Osteoblast (primary cell): ENCODE results near the gene RAI1. TPM values are rescaled to one million over a fixed set of nuclear protein-coding genes. Genes with fewer than 3 reads are reported as not detected.
A peak's percentile ranks its signal among the peaks of the same experiment; 100 is the strongest.

ENCODE experiments used
- DNase-seq: peaks from one replicate; pipeline ENCODE4 v3.0.0; 2011; ENCODE audit warnings: low spot score, mixed read lengths; ENCODE audit not compliant: insufficient read length; ENCODE audit errors: missing footprints
- H2AFZ ChIP-seq: 2 replicates; pipeline ENCODE4 v1.6.0; 2011; ENCODE audit warnings: mild to moderate bottlenecking, low read length
- H3K27ac ChIP-seq: 2 replicates; pipeline ENCODE4 v1.5.1; 2011; ENCODE audit warnings: mild to moderate bottlenecking, low read depth, low read length, moderate library complexity
- H3K27me3 ChIP-seq: 2 replicates; pipeline ENCODE4 v1.6.0; 2012; ENCODE audit warnings: mild to moderate bottlenecking, control low read depth, inconsistent platforms, low read length, moderate library complexity; ENCODE audit not compliant: insufficient read depth
- H3K36me3 ChIP-seq: 2 replicates; pipeline ENCODE4 v1.5.1; 2011; ENCODE audit warnings: mild to moderate bottlenecking, low read length, control low read depth, moderate library complexity; ENCODE audit not compliant: insufficient read depth
- H3K4me1 ChIP-seq: 2 replicates; pipeline ENCODE4 v1.5.1; 2011; ENCODE audit warnings: mild to moderate bottlenecking, low read length, control low read depth, moderate library complexity; ENCODE audit not compliant: insufficient read depth
- H3K4me2 ChIP-seq: 2 replicates; pipeline ENCODE4 v1.6.0; 2011; ENCODE audit warnings: mild to moderate bottlenecking, low read length; ENCODE audit not compliant: insufficient read depth
- H3K4me3 ChIP-seq: fragments of 200-600 bp; sonication (generic); 3 replicates; pipeline ENCODE4 v1.5.1; 2012; ENCODE audit warnings: mild to moderate bottlenecking, low read length, inconsistent platforms; ENCODE audit not compliant: insufficient read depth
- H3K79me2 ChIP-seq: 2 replicates; pipeline ENCODE4 v1.6.0; 2012; ENCODE audit warnings: mild to moderate bottlenecking, low read length, control low read depth, inconsistent platforms; ENCODE audit not compliant: insufficient read depth
- H3K9me3 ChIP-seq: 2 replicates; pipeline ENCODE4 v1.5.1; 2011; ENCODE audit warnings: low read depth, low read length, control low read depth
- H4K20me1 ChIP-seq: 2 replicates; pipeline ENCODE4 v1.6.0; 2012; ENCODE audit warnings: mild to moderate bottlenecking, low read length, control low read depth; ENCODE audit not compliant: insufficient read depth
- total RNA-seq: library from RNA; depleted of rRNA; stranded (reverse); fragments of >200 nt; gene quantifications from 2 replicates; pipeline ENCODE4 v1.2.3, GENCODE V29; 2012
- TF ChIP-seq, protein P1 (sequence below): IDR thresholded peaks from 2 replicates; pipeline ENCODE4 v1.5.1; 2011; ENCODE audit warnings: mild to moderate bottlenecking, low read depth, low read length, moderate library complexity; ENCODE audit errors: extremely low read depth

RAI1 gene
- total RNA-seq, 1 donor = 15.6 TPM

DNA sequence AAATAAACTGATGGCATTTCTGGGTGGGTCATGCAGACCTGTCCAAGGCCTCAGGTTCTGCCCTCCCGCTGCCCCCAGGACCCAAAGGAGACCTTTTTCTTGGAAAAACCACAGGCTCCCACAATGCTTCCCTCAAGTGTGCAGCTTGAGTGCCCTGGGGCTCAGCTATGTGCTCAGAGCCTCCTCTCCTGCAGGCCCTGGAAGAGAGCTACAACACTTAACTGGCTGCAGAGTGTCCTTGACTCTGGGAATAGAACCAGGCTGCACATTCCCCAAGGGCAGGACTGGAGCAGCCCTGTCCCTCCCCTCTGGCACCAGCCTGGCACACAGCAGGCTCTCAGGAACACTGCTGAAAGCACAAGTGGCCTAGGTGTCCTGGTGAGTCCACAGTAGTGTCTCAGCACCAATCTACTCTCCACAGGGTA is 160.4 kb downstream of the RAI1 start:
- TF ChIP-seq, protein P1, sequence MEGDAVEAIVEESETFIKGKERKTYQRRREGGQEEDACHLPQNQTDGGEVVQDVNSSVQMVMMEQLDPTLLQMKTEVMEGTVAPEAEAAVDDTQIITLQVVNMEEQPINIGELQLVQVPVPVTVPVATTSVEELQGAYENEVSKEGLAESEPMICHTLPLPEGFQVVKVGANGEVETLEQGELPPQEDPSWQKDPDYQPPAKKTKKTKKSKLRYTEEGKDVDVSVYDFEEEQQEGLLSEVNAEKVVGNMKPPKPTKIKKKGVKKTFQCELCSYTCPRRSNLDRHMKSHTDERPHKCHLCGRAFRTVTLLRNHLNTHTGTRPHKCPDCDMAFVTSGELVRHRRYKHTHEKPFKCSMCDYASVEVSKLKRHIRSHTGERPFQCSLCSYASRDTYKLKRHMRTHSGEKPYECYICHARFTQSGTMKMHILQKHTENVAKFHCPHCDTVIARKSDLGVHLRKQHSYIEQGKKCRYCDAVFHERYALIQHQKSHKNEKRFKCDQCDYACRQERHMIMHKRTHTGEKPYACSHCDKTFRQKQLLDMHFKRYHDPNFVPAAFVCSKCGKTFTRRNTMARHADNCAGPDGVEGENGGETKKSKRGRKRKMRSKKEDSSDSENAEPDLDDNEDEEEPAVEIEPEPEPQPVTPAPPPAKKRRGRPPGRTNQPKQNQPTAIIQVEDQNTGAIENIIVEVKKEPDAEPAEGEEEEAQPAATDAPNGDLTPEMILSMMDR = no peak
- H3K4me1 ChIP-seq = peaks cover 38% of the 10 kb centered on the region
- no peaks in the 10 kb centered on the region for H3K9me3 ChIP-seq

DNA sequence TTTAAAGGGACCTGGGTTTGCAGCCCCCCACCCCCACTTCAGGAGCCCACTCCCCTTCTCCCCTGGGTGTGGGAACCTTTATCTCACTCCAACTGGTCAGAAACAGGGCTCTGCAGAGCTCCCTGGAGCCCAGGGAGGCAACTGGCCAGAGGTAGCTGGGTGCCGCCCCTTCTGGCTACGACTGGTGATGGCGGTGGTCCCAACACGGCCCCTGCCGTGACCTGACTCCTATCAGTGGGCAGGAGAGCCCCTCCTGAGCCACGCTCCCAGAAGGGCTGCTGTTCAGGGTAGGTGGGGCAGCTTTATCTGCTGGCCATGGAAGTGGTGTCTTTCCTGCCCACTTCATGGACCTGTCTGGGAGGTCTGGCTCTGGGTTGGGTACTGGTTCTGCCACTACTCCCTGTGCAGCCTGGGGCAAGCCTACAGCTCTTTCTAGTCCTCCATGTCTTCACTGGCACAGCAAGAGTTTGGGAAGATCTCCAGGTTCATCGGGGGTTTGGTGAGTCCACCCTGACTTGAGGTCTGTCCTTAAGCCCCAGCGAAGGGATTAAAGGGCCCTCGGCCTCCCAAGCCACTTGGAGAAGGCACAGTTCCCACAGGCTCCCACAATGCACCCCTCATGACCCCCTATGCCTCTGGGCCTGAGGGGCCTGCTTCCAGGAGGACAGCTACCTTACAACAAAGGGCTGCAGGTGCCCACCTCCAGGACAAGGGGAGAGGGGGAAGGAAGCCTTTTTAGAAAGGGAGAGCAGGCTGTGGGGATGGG is 161.0 kb downstream of the RAI1 start:
- Histone ChIP-seq H3K4me2 (no peak overlapping the region), H3K9me3 (no peaks in the 10 kb centered on the region), H3K27ac (no peak overlapping the region), H2AFZ (no peak overlapping the region), H3K27me3 (no peaks in the 10 kb centered on the region), H3K4me3 (no peak overlapping the region), H4K20me1 (no peaks in the 10 kb centered on the region), H3K36me3 (peaks cover 9% of the 10 kb centered on the region), H3K79me2 (no peaks in the 10 kb centered on the region), H3K4me1 (peaks cover 34% of the 10 kb centered on the region)
- peak; percentile 80 for DNase-seq
- TF ChIP-seq, protein P1 = no peak

More for the DNA sequence above, 160.4 kb downstream of the RAI1 start:
- Histone ChIP-seq H3K36me3 (peaks cover 5% of the 10 kb centered on the region), H3K27me3 (no peaks in the 10 kb centered on the region), H3K4me2 (no peak overlapping the region), H3K4me3 (no peak overlapping the region), H4K20me1 (no peaks in the 10 kb centered on the region), H3K79me2 (no peaks in the 10 kb centered on the region), H3K27ac (peak overlapping the region; percentile 96), H2AFZ (no peak overlapping the region)
- peak; percentile 90 for DNase-seq

DNA sequence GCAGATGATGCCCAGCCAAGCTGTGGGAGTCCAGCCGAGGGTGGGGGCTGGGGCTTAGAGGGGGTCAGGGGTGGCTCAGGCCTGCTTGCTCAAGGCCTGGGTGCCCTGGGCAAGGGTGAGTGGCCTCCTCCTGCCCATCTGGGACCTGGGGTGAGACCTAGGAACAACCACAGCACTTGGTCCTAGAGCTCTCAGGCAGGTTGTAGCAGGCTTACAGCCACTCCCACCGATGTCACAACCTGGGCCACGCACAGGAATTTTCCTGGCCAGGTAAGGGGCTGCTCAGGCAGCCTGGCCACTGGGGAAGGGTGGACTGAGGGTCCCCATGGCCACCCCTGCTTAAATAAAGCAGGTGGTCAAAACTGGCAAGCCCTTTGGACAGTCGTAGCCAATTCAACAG is 161.8 kb downstream of the RAI1 start:
- H3K79me2 ChIP-seq = no peaks in the 10 kb centered on the region
- H3K4me3 ChIP-seq = no peak overlapping the region
- peaks cover 9% of the 10 kb centered on the region for H3K36me3 ChIP-seq
- peaks cover 26% of the 10 kb centered on the region for H3K4me1 ChIP-seq
- no peaks in the 10 kb centered on the region for H3K27me3 ChIP-seq
- no peak overlapping the region for H3K4me2 ChIP-seq
- H3K9me3 ChIP-seq = no peaks in the 10 kb centered on the region
- TF ChIP-seq, protein P1 = no peak
- no peaks in the 10 kb centered on the region for H4K20me1 ChIP-seq
- no peak overlapping the region for H3K27ac ChIP-seq
- H2AFZ ChIP-seq = no peak overlapping the region
- no peak for DNase-seq

DNA sequence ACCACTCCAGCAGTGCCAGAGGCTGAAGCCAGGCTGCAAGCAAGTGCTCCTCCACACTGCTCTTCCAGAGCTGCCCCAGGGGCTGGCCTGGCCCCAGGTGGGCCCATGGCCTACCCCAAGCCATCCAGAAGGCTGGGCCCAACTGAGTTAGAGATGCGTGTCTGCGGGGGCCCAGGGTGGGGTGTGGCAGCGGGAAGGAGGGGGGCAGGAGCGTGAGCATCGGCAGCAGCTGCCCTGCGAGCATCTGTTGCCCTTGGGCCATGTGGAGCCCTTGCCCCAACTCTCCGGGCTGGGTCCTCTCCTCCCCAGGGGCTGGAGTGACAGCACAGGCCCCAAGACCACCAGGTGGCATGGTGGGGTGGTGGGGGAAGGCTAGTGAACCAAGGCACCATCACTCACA is 162.8 kb downstream of the RAI1 start:
- Histone ChIP-seq H3K27ac (no peak overlapping the region), H3K9me3 (no peaks in the 10 kb centered on the region), H3K79me2 (no peaks in the 10 kb centered on the region), H2AFZ (no peak overlapping the region), H3K4me2 (no peak overlapping the region), H3K4me3 (no peak overlapping the region), H4K20me1 (no peaks in the 10 kb centered on the region), H3K36me3 (peaks cover 9% of the 10 kb centered on the region), H3K27me3 (no peaks in the 10 kb centered on the region), H3K4me1 (peaks cover 27% of the 10 kb centered on the region)
- TF ChIP-seq, protein P1 = no peak
- peak; percentile 75 for DNase-seq
